ENCODE measurements around the gene MANF.
A peak's percentile ranks its signal among the peaks of the same experiment; 100 is the strongest.
"Not testable (repeated sequence)": the region's sequence is repeated elsewhere in the genome, so short reads cannot be mapped to it uniquely, and the experiment has no call there.

The MANF gene

DNA sequence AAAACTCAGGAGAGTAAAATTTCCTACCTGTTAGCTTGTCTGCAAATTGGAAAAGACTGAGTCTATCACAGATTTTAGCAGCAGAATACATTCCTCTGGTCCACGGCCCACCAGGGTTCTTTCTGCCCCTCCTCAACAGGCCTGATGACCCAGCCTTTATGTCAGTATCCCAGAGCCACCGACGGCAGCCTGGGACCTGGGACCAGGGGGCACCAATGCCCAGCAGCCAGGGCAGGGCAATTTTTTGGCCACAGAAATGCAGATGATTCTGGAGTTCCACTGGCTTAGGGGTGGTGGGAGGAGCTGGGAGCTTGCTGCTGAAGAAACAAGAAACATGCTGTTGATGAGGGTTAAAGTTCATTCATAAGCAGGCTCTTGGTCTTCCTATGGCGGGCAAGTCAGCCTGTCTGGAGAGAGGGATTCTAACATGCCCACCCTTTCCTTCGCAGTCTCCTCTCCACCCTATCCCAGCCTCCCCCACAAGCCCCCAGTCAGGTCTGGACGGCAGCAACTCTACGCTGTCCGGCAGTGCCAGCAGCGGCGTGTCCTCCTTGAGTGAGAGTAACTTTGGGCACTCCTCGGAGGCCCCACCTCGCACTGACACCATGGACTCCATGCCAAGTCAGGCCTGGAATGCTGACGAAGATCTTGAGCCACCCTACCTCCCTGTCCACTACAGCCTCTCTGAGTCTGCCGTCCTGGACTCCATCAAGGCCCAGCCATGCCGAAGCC lies 4.3 kb upstream of the MANF start:
- H3K27ac Mint-ChIP-seq = no peak overlapping the region

GRCh38 chr3:51381333-51381705 lies 3.8 kb upstream of the MANF start:
- peaks cover 20% of the 10 kb centered on the region for H3K36me3 Mint-ChIP-seq (ENCODE audit: low read depth)
- H3K4me1 Mint-ChIP-seq (ENCODE audit: low read depth) = peaks cover 22% of the 10 kb centered on the region
- H3K4me3 Mint-ChIP-seq = no peak overlapping the region
- H3K9me3 Mint-ChIP-seq = no peaks in the 10 kb centered on the region
- no peak overlapping the region for H3K27ac Mint-ChIP-seq
- no peaks in the 10 kb centered on the region for H3K27me3 Mint-ChIP-seq (ENCODE audit: low read depth)

More for the DNA sequence above, 4.3 kb upstream of the MANF start:
- Mint-ChIP-seq H3K4me1 (ENCODE audit: low read depth) (peaks cover 16% of the 10 kb centered on the region), H3K4me3 (no peak overlapping the region), H3K36me3 (ENCODE audit: low read depth) (peaks cover 14% of the 10 kb centered on the region), H3K27me3 (ENCODE audit: low read depth) (no peaks in the 10 kb centered on the region), H3K9me3 (no peaks in the 10 kb centered on the region)

- Mint-ChIP-seq H3K36me3 (ENCODE audit: low read depth) (peaks cover 22% of the 10 kb centered on the region), H3K4me1 (ENCODE audit: low read depth) (peaks cover 27% of the 10 kb centered on the region), H3K27me3 (ENCODE audit: low read depth) (no peaks in the 10 kb centered on the region), H3K9me3 (no peaks in the 10 kb centered on the region), H3K27ac (no peak overlapping the region), H3K4me3 (no peak overlapping the region)
Measured at GRCh38 chr3:51382076-51382745, 2.9 kb upstream of the MANF start.

DNA sequence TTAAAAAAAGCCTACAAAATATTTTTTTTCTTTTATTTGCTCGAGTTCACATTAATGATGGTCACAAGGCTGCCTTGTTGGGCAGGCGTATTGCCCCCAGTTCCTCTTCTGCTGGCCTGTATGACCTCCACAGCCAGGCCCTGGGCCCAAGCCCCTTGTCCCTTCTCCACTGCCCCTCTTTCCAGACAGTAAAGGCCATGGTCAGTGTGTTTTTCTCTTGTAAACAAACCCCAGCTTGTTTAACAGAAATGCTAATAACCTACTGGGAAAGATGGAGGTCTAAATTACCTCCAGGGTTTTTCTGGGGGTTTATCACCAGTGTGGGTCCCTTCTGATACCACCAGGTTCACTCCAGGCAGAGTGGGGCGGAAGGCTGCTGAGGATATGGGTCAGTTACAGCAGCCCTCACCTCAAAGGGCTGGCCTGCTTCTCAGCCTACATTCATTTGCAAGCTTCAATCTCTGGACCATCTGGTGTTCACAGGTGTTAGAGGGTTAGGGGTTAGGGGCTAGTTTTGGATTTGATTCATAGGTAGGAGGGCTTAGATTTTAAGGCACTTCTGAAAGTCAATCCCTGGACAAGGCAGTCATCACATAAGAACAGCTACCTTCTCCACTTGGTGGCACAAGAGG lies 2.0 kb upstream of the MANF start:
- peaks cover 34% of the 10 kb centered on the region for H3K4me1 Mint-ChIP-seq (ENCODE audit: low read depth)
- no peaks in the 10 kb centered on the region for H3K27me3 Mint-ChIP-seq (ENCODE audit: low read depth)
- H3K36me3 Mint-ChIP-seq (ENCODE audit: low read depth) = peaks cover 29% of the 10 kb centered on the region
- H3K27ac Mint-ChIP-seq = no peak overlapping the region
- H3K4me3 Mint-ChIP-seq = peak overlapping the region; percentile 99
- H3K9me3 Mint-ChIP-seq = no peaks in the 10 kb centered on the region

DNA sequence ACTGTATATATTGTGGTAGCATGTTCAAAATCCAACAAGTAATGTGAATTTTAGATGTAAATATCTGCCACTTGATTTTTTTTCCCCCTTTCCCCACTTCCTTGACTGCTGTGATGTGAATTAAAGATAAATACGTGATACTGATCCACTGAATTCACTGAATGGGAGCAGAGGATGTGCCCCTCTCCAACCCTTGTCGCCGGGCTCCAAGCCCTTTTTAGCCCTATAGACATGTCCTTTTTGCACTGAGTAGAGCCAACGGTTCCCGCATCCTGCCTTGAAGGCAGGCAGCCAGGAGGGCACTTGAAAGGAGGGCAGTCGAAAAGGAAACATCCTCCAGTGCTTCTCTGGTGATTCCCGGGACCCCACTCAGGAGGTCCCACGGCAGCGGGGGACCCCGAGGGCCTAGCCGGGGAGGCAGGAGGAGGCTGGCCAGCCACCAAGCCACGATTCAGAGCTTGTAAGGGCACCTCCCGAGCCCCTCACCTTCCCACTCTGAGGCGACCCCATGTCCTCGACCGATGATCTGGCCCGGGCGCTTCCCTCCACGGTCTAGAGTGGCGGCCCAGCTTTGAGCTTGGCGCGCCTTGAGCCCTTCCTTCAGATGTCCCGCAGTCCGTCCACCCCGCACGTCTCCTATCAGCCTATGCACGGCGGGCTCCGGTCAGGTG lies 901 bp upstream of the MANF start:
- H3K36me3 Mint-ChIP-seq (ENCODE audit: low read depth) = peaks cover 35% of the 10 kb centered on the region
- no peaks in the 10 kb centered on the region for H3K9me3 Mint-ChIP-seq
- no peaks in the 10 kb centered on the region for H3K27me3 Mint-ChIP-seq (ENCODE audit: low read depth)
- peak overlapping the region; percentile 99 for H3K4me3 Mint-ChIP-seq
- H3K27ac Mint-ChIP-seq = peak overlapping the region; percentile 98
- H3K4me1 Mint-ChIP-seq (ENCODE audit: low read depth) = peaks cover 41% of the 10 kb centered on the region

GRCh38 chr3:51385621-51386091 lies 565 bp downstream of the MANF start:
- Mint-ChIP-seq H3K27me3 (ENCODE audit: low read depth) (no peaks in the 10 kb centered on the region), H3K36me3 (ENCODE audit: low read depth) (peaks cover 38% of the 10 kb centered on the region), H3K4me3 (peak overlapping the region; percentile 99)

GRCh38 chr3:51386159-51386851 lies 1.2 kb downstream of the MANF start:
- peaks cover 38% of the 10 kb centered on the region for H3K36me3 Mint-ChIP-seq (ENCODE audit: low read depth)
- H3K9me3 Mint-ChIP-seq = no peaks in the 10 kb centered on the region
- H3K4me1 Mint-ChIP-seq (ENCODE audit: low read depth) = peaks cover 50% of the 10 kb centered on the region
- H3K27me3 Mint-ChIP-seq (ENCODE audit: low read depth) = no peaks in the 10 kb centered on the region
- peak overlapping the region; percentile 94 for H3K27ac Mint-ChIP-seq
- peak overlapping the region; percentile 99 for H3K4me3 Mint-ChIP-seq

More at GRCh38 chr3:51385621-51386091, 565 bp downstream of the MANF start:
- H3K9me3 Mint-ChIP-seq = no peaks in the 10 kb centered on the region
- H3K4me1 Mint-ChIP-seq (ENCODE audit: low read depth) = peaks cover 48% of the 10 kb centered on the region
- H3K27ac Mint-ChIP-seq = peak overlapping the region; percentile 94

- H3K4me3 Mint-ChIP-seq = peak overlapping the region; percentile 99
- peaks cover 50% of the 10 kb centered on the region for H3K4me1 Mint-ChIP-seq (ENCODE audit: low read depth)
- H3K36me3 Mint-ChIP-seq (ENCODE audit: low read depth) = peaks cover 38% of the 10 kb centered on the region
- H3K27ac Mint-ChIP-seq = peak overlapping the region; percentile 94
- H3K27me3 Mint-ChIP-seq (ENCODE audit: low read depth) = no peaks in the 10 kb centered on the region
- no peaks in the 10 kb centered on the region for H3K9me3 Mint-ChIP-seq
Measured at GRCh38 chr3:51386852-51387229, 1.8 kb downstream of the MANF start.

DNA sequence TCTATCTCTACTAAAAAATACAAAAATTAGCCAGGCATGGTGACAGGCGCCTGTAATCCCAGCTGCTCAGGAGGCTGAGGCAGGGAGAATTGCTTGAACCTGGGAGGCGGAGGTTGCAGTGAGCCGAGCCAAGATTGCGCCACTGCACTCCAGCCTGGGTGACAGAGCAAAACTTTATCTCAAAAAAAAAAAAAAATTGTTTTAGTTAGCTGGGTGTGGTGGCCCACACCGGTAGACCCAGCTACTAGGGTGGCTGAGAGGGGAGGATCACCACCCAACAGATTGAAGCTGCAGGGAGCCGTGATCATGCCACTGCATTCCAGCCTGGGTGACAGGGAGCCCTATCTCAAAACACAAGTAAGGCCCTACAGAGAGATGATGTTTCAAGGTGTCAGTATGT lies 2.2 kb downstream of the MANF start:
- not testable (repeated sequence) for H3K9me3 Mint-ChIP-seq; H3K27me3 Mint-ChIP-seq (ENCODE audit: low read depth); H3K27ac Mint-ChIP-seq
- Mint-ChIP-seq H3K36me3 (ENCODE audit: low read depth) (peaks cover 38% of the 10 kb centered on the region), H3K4me1 (ENCODE audit: low read depth) (peaks cover 50% of the 10 kb centered on the region), H3K4me3 (peak overlapping the region; percentile 35)

DNA sequence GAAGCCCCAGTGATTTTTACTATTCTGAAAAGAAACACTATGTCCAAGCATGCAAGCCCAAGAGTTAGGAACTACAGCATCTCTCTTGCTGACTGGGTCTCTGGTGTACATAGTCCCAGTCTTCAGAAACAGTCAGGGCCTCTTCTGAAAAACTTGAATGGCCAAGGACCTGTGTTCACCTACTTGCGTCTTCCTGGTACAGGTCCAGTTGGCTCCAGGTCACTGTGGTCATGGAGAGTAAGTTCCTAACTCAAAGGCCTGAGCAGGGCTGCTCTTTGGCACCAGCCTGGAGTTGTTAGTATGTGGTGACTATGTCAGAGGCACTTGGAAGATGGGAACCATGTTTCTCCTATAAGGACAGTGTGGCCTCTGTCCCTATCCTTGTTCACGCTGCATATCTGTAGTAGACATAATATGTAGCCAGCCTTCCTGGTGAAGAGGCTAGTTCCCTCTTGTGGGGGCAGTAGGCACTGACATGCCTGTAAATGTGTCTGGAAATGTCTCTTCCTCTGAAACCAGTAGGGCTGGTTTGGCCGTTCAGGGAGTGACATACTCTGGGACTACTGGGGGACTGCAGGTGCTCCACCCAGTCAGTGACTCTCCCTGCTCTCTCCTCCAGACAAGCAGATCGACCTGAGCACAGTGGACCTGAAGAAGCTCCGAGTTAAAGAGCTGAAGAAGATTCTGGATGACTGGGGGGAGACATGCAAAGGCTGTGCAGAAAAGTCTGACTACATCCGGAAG lies 3.4 kb downstream of the MANF start:
- H3K27ac Mint-ChIP-seq = peak overlapping the region; percentile 49
- no peaks in the 10 kb centered on the region for H3K27me3 Mint-ChIP-seq (ENCODE audit: low read depth)
- peaks cover 48% of the 10 kb centered on the region for H3K4me1 Mint-ChIP-seq (ENCODE audit: low read depth)
- H3K36me3 Mint-ChIP-seq (ENCODE audit: low read depth) = peaks cover 44% of the 10 kb centered on the region
- H3K4me3 Mint-ChIP-seq = no peak overlapping the region
- H3K9me3 Mint-ChIP-seq = no peaks in the 10 kb centered on the region

DNA sequence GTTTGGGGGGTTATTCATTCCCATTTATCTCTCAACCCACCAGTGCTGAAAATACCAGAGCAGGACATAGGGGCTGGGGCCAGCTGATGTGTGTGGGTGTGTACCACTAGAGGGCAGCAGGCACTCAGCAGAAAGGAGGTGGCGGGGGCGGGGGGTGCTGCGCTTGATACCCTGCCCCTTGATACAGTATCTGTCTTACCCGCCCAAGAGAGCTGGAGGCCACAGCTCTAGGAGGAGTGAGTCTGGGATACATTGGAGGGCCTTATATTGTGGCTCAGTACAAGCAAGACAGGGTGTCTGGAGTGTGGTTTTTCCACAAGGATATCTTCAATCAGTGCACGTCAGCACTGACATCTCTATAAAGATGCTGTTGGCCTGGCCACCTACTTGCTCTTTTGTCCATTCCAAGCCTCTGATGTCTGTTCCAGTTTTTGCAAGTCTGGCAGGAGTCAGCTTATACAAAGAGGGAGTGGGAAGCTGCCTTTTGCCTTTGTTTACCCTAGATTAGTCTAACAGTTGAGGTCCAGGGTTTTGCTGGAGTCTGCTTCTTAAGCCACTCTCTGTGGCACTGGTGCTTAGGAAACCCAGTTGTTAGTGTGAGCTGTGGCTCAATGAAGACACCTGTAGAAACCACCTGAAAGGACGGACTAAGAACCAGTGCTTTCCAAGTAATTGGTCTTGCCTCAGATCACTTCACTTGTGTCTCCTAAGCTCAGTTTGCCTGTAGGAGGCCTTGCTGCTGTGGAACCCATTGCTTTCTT lies 4.5 kb downstream of the MANF start:
- Mint-ChIP-seq H3K4me3 (no peak overlapping the region), H3K36me3 (ENCODE audit: low read depth) (peaks cover 44% of the 10 kb centered on the region), H3K9me3 (no peaks in the 10 kb centered on the region)

GRCh38 chr3:51390246-51391074 lies 5.4 kb downstream of the MANF start:
- peaks cover 50% of the 10 kb centered on the region for H3K4me1 Mint-ChIP-seq (ENCODE audit: low read depth)
- H3K27me3 Mint-ChIP-seq (ENCODE audit: low read depth) = no peaks in the 10 kb centered on the region
- H3K4me3 Mint-ChIP-seq = peak overlapping the region; percentile 71
- H3K9me3 Mint-ChIP-seq = no peaks in the 10 kb centered on the region
- H3K27ac Mint-ChIP-seq = peak overlapping the region; percentile 68
- peaks cover 46% of the 10 kb centered on the region for H3K36me3 Mint-ChIP-seq (ENCODE audit: low read depth)

More for the DNA sequence above, 4.5 kb downstream of the MANF start:
- H3K27me3 Mint-ChIP-seq (ENCODE audit: low read depth) = no peaks in the 10 kb centered on the region
- peak overlapping the region; percentile 45 for H3K27ac Mint-ChIP-seq
- H3K4me1 Mint-ChIP-seq (ENCODE audit: low read depth) = peaks cover 46% of the 10 kb centered on the region
